PC-3 (cell line): ENCODE results near the gene NEO1. TPM values are rescaled to one million over a fixed set of nuclear protein-coding genes. Genes with fewer than 3 reads are reported as not detected.

Experiments used
- ATAC-seq: fragments of 200-7000 bp; cut with Tn5 transposase; 2 replicates; pipeline ENCODE4 v1.9.1; 2020; ENCODE audit warnings: mild to moderate bottlenecking, moderate library complexity
- BruUV-seq: library from RNA; stranded (reverse); fragments of 400-500 nt; replicated peaks from 2 replicates; lab custom pipeline; 2021; lab: Mats Ljungman, UMichigan
- CTCF ChIA-PET: fragments of 300-600 bp; sonication (Branson Sonifier 250); formaldehyde crosslinking; loops from one replicate; lab custom pipeline; 2022; ENCODE audit warnings: antibody characterized with exemption; lab: Charles Lee
- POLR2A ChIA-PET: fragments of 300-600 bp; sonication (Branson Sonifier 250); formaldehyde crosslinking; loops from one replicate; lab custom pipeline; 2022; ENCODE audit warnings: antibody characterized with exemption; ENCODE audit not compliant: unreplicated experiment; lab: Charles Lee
- DNase-seq: peaks from one replicate; pipeline ENCODE4 v3.0.0-alpha.2; 2015
- H2AFZ ChIP-seq: fragments of 300-600 bp; sonication (generic); 2 replicates; pipeline ENCODE4 v1.6.0; 2016; ENCODE audit warnings: antibody characterized with exemption, low read length
- H3F3A ChIP-seq: fragments of 300-600 bp; sonication (generic); one replicate; pipeline ENCODE4 v1.6.0; 2017; ENCODE audit warnings: antibody characterized with exemption, low read length, control low read depth, mild to moderate bottlenecking; ENCODE audit not compliant: unreplicated experiment
- H3K27ac ChIP-seq: fragments of 300-600 bp; sonication (generic); 2 replicates; pipeline ENCODE4 v1.5.1; 2016; ENCODE audit warnings: mild to moderate bottlenecking, low read length
- H3K27me3 ChIP-seq: fragments of 300-600 bp; sonication (generic); 2 replicates; pipeline ENCODE4 v1.6.1; 2016; ENCODE audit warnings: low read length, mixed read lengths
- H3K36me3 ChIP-seq: fragments of 300-600 bp; sonication (generic); 2 replicates; pipeline ENCODE4 v1.6.1; 2016; ENCODE audit warnings: low read depth, mixed run types, low read length, mixed read lengths
- H3K4me1 ChIP-seq: fragments of 300-600 bp; sonication (generic); 2 replicates; pipeline ENCODE4 v1.5.1; 2016; ENCODE audit warnings: low read length; ENCODE audit not compliant: insufficient read depth
- H3K4me2 ChIP-seq: fragments of 300-600 bp; sonication (generic); 2 replicates; pipeline ENCODE4 v1.6.0; 2016; ENCODE audit warnings: low read length
- H3K4me3 ChIP-seq: fragments of 300-600 bp; sonication (generic); 2 replicates; pipeline ENCODE4 v1.5.1; 2016; ENCODE audit warnings: mild to moderate bottlenecking, low read length, mixed read lengths
- H3K79me2 ChIP-seq: fragments of 300-600 bp; sonication (generic); 2 replicates; pipeline ENCODE4 v1.6.1; 2017; ENCODE audit warnings: low read length, mixed read lengths
- H3K9ac ChIP-seq: fragments of 300-600 bp; sonication (generic); 2 replicates; pipeline ENCODE4 v1.6.0; 2016; ENCODE audit warnings: mild to moderate bottlenecking, low read length
- H3K9me2 ChIP-seq: fragments of 300-600 bp; sonication (generic); replicated peaks from 2 replicates; pipeline ENCODE4 v1.6.1; 2016; ENCODE audit warnings: mixed run types, low read length, mixed read lengths
- H3K9me3 ChIP-seq: fragments of 300-600 bp; sonication (generic); 2 replicates; pipeline ENCODE4 v1.6.1; 2016; ENCODE audit warnings: low read length, mixed read lengths
- H4K20me1 ChIP-seq: fragments of 300-600 bp; sonication (generic); 2 replicates; pipeline ENCODE4 v1.6.1; 2016; ENCODE audit warnings: low read length, mixed read lengths
- EZH2 ChIP-seq: fragments of 300-600 bp; sonication (generic); IDR thresholded peaks from one replicate; pipeline ENCODE4 v1.6.1; 2017; ENCODE audit warnings: antibody characterized with exemption, mild to moderate bottlenecking, low read length; ENCODE audit not compliant: unreplicated experiment
- EZH2phosphoT487 ChIP-seq: fragments of 300-600 bp; sonication (generic); IDR thresholded peaks from 2 replicates; pipeline ENCODE4 v1.6.1; 2018; ENCODE audit warnings: mild to moderate bottlenecking, antibody characterized with exemption, low read length, borderline replicate concordance
- intact Hi-C: fragments of 100-400 bp; cut with micrococcal nuclease; formaldehyde crosslinking; loops from 2 replicates; pipeline ENCODE4 v1.9.0; 2023
- total RNA-seq: library from RNA; depleted of rRNA; stranded (reverse); fragments of >200 nt; gene quantifications from 2 replicates; pipeline ENCODE4 v1.2.3, GENCODE V29; 2014
- TF ChIP-seq, protein P1 (sequence below): fragments of 300-600 bp; sonication (generic); conservative IDR thresholded peaks from 2 replicates; pipeline ENCODE4 v1.5.1; 2017; ENCODE audit warnings: antibody characterized with exemption, low read depth, mild to moderate bottlenecking, low read length

Gene NEO1
- total RNA-seq, 1 experiment from 2014 or later = 1.2 TPM

DNA sequence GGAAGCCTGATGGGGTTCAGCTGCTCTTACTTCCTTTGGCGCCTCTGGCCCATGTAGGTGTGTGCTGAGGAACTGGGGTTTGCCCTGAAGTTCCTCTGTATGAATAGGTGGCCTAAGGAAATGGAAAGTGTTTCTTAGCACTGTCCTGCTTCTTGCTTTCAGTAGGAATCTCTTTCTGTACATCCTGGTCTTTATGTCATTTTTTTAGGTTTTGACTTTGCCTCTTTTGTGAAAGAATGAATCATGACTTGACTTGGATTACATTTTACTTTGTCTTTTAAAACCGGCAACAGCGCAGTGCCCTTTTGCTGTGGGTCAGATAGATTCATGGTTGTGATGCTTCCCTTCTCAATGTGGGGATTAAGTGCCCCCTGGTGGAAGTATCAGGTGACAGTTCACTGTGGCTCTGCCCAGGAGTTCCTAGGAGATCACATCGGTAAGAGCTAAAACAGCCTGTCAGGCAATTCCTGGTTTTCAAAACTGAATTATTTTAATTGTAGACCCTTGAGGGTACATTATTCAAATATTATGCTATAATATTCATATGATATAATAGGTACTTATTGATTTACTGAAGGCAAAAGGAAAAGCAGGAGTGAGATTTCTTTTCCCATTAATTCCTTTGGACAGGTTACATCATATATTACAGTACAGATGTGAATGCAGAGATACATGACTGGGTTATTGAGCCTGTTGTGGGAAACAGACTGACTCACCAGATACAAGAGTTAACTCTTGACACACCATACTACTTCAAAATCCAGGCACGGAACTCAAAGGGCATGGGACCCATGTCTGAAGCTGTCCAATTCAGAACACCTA is 221.1 kb downstream of the NEO1 start:
- H3K4me1 ChIP-seq = no peaks in the 10 kb centered on the region
- TF ChIP-seq EZH2phosphoT487 = no peak
- TF ChIP-seq, protein P1, sequence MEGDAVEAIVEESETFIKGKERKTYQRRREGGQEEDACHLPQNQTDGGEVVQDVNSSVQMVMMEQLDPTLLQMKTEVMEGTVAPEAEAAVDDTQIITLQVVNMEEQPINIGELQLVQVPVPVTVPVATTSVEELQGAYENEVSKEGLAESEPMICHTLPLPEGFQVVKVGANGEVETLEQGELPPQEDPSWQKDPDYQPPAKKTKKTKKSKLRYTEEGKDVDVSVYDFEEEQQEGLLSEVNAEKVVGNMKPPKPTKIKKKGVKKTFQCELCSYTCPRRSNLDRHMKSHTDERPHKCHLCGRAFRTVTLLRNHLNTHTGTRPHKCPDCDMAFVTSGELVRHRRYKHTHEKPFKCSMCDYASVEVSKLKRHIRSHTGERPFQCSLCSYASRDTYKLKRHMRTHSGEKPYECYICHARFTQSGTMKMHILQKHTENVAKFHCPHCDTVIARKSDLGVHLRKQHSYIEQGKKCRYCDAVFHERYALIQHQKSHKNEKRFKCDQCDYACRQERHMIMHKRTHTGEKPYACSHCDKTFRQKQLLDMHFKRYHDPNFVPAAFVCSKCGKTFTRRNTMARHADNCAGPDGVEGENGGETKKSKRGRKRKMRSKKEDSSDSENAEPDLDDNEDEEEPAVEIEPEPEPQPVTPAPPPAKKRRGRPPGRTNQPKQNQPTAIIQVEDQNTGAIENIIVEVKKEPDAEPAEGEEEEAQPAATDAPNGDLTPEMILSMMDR = peak; percentile 75
- TF ChIP-seq EZH2 = no peak
- H4K20me1 ChIP-seq = no peaks in the 10 kb centered on the region
- H3K4me2 ChIP-seq = no peak overlapping the region
- H3K4me3 ChIP-seq = no peak overlapping the region
- no TSS peak for BruUV-seq
- CTCF ChIA-PET = interaction anchor here (0.6 to 1.5 kb wide), 2 partner anchors 32 to 1162 kb away, joined by 3 read pairs; no protein-coding TSS in a partner anchor
- no peaks in the 10 kb centered on the region for H3F3A ChIP-seq
- no peak overlapping the region for H2AFZ ChIP-seq
- H3K9me3 ChIP-seq = no peaks in the 10 kb centered on the region
- no peaks in the 10 kb centered on the region for H3K27me3 ChIP-seq
- no peak overlapping the region for H3K9ac ChIP-seq
- H3K27ac ChIP-seq = no peak overlapping the region
- peak; percentile 63 for DNase-seq
- intact Hi-C loops = loop anchor here (1.0 kb wide), 1 partner anchor 32 kb away; no protein-coding TSS in a partner anchor
- POLR2A ChIA-PET = interaction anchor here (0.6 kb wide), 1 partner anchor 66 kb away, joined by 4 read pairs; no protein-coding TSS in a partner anchor
- no peaks in the 10 kb centered on the region for H3K79me2 ChIP-seq
- peak; percentile 71; the same call in 1 of the 2 replicates for ATAC-seq
- no peaks in the 10 kb centered on the region for H3K36me3 ChIP-seq
- H3K9me2 ChIP-seq = no peaks in the 10 kb centered on the region

DNA sequence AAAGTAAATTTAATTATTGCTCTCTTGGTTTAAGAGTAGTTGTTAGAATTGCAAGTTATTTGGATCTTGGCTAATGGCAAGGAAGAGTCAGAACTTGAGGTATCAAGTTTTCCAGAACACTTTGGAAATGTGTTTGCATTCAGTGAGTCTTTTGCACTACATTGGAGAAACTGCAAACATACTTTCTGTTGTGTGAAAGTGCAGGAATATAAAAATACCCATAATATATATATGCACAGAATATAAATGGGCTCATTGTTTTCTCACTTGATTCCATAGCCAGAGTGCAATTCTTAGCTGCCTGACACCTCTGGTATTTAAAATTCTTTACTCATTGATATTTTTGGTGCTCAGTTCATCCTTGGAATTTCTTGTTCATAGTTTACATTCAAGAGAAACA is 223.6 kb downstream of the NEO1 start:
- Histone ChIP-seq H3K79me2 (no peaks in the 10 kb centered on the region), H3K9me2 (no peaks in the 10 kb centered on the region), H3K27ac (no peak overlapping the region), H3K9ac (no peak overlapping the region), H3K36me3 (no peaks in the 10 kb centered on the region), H2AFZ (no peak overlapping the region), H3F3A (no peaks in the 10 kb centered on the region), H4K20me1 (no peaks in the 10 kb centered on the region), H3K4me1 (no peaks in the 10 kb centered on the region), H3K9me3 (no peaks in the 10 kb centered on the region), H3K4me3 (no peak overlapping the region), H3K27me3 (no peaks in the 10 kb centered on the region), H3K4me2 (no peak overlapping the region)
- CTCF ChIA-PET = no interaction called here
- no peak for TF ChIP-seq EZH2phosphoT487
- POLR2A ChIA-PET = no interaction called here
- DNase-seq (no peak), ATAC-seq (no peak)
- intact Hi-C loops = no loop called here
- no TSS peak for BruUV-seq

DNA sequence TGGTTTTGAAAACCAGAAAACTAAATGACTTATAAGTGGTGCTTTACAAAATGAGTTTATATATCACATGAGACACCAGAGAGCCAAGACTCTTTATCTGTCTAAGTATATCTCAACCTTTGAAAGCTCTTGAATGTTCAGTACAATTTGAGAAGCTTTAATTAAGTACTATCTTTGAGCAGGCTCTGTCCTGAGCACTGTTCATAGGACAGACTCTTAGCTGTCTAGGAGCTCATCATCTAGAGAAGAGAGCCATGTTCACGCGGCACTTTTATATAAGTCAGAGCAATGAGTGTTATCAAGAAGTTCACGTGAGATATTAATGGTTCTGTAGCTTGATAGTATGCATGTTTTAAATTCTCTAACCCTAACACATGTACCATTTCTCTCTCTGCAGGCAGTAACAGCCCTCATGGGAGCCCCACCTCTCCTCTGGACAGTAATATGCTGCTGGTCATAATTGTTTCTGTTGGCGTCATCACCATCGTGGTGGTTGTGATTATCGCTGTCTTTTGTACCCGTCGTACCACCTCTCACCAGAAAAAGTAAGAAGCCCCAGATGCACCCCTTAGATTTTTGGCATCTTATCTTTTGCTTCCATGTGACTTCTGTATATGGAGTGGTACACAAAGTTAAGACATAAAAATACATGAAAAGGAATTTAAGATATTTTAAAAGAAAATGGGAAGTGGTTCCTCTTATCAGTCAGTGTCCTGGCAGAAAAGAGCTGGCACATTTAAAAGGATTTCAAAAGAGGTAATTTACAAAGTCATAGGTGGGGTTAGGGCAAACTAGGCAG is 230.5 kb downstream of the NEO1 start:
- ChIA-PET POLR2A (no interaction called here), CTCF (no interaction called here)
- Histone ChIP-seq H2AFZ (no peak overlapping the region), H3K9ac (no peak overlapping the region), H3K4me1 (no peaks in the 10 kb centered on the region), H3K9me3 (no peaks in the 10 kb centered on the region), H3K4me2 (no peak overlapping the region), H3F3A (no peaks in the 10 kb centered on the region), H3K4me3 (no peak overlapping the region), H3K9me2 (no peaks in the 10 kb centered on the region), H3K79me2 (no peaks in the 10 kb centered on the region), H3K27me3 (no peaks in the 10 kb centered on the region), H3K27ac (no peak overlapping the region), H3K36me3 (no peaks in the 10 kb centered on the region), H4K20me1 (no peaks in the 10 kb centered on the region)
- intact Hi-C loops = loop anchor here (10.0 kb wide), 2 partner anchors 272 to 352 kb away; partner anchors contain the start of gene NPTN
- no peak for DNase-seq
- no TSS peak for BruUV-seq
- no peak for ATAC-seq
- TF ChIP-seq, protein P1 = no peak
- TF ChIP-seq EZH2 (no peak), EZH2phosphoT487 (no peak)
